Left lung (tissue), 10 donors: ENCODE results near the gene YAP1. TPM values are rescaled to one million over a fixed set of nuclear protein-coding genes. Genes with fewer than 3 reads are reported as not detected.

Experiments used
- ATAC-seq: fragments of 200-7000 bp; cut with Tn5 transposase; one replicate; pipeline ENCODE4 v1.9.1; 2020; ENCODE audit warnings: moderate library complexity
- DNase-seq, 4 donors: peaks; one replicate each; pipeline ENCODE4 v3.0.0-alpha.2; 2013 to 2020
- H3K27ac ChIP-seq, 2 donors: fragments of 200-600 bp; sonication (generic) in 1 of 2; one replicate each; pipeline versions ENCODE4 v1.5.0 to v1.8.0; 2020 to 2021
- H3K27me3 ChIP-seq, 2 donors: fragments of 200-600 bp; sonication (generic) in 1 of 2; one replicate each; pipeline versions ENCODE4 v1.5.0 to v1.8.0; 2020 to 2021
- H3K36me3 ChIP-seq, 2 donors: fragments of 200-600 bp; sonication (generic) in 1 of 2; one replicate each; pipeline versions ENCODE4 v1.5.0 to v1.8.0; 2020 to 2021
- H3K4me1 ChIP-seq, 2 donors: fragments of 200-600 bp; one replicate each; pipeline ENCODE4 v1.8.0; 2021
- H3K4me3 ChIP-seq, 2 donors: fragments of 200-600 bp; sonication (generic) in 1 of 2; one replicate each; pipeline versions ENCODE4 v1.5.0 to v1.8.0; 2020 to 2021; ENCODE audit warnings: mild to moderate bottlenecking in 1 of 2
- H3K9me3 ChIP-seq, 2 donors: fragments of 200-600 bp; sonication (generic) in 1 of 2; one replicate each; pipeline versions ENCODE4 v1.5.0 to v1.8.0; 2020 to 2021
- intact Hi-C, 2 donors: fragments of 100-400 bp; cut with DNase I; formaldehyde crosslinking; loops; one replicate each; pipeline versions ENCODE4 v1.11.2 to v1.14.2; 2022
- polyA plus RNA-seq, 6 donors: library from polyadenylated mRNA; unstranded; fragments of 120-200 nt; gene quantifications; one replicate each; pipeline ENCODE4 v1.2.1, GENCODE V29; 2013; ENCODE audit not compliant: insufficient read length in 6 of 6
- total RNA-seq, 2 donors: library from RNA; stranded (reverse); fragmentation: NEBNext Ultra II Directional; extraction: Animal tissue kit (Norgen Biotek cat#: 25700); gene quantifications; one replicate each; pipeline ENCODE4 v1.2.1, GENCODE V29; 2021
- TF ChIP-seq, protein P1 (sequence below), 2 donors: fragments of 200-600 bp; sonication (generic) in 1 of 2; IDR thresholded peaks; one replicate each; pipeline versions ENCODE4 v1.5.0 to v1.8.0; 2021; ENCODE audit warnings: antibody characterized with exemption in 2 of 2
- donor health status: DM: no; HTN: yes; CAD: no.
- donor health status: DM: no; HTN: no; CAD: no.

Gene YAP1
- total and polyA plus RNA-seq, 8 donors = 105 to 384 (median 335) TPM

DNA sequence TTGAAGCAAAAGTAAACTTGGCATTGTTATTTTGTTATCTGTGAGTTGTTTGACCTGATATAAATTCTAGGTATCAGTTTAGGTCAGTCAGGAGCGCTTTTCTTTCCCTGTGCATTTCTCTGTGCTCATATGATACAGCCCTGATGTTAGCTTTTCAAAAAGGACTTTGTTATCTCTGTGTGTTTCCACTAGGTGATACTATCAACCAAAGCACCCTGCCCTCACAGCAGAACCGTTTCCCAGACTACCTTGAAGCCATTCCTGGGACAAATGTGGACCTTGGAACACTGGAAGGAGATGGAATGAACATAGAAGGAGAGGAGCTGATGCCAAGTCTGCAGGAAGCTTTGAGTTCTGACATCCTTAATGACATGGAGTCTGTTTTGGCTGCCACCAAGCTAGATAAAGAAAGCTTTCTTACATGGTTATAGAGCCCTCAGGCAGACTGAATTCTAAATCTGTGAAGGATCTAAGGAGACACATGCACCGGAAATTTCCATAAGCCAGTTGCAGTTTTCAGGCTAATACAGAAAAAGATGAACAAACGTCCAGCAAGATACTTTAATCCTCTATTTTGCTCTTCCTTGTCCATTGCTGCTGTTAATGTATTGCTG, 119.4 kb downstream of the YAP1 start:
- TF ChIP-seq, protein P1, sequence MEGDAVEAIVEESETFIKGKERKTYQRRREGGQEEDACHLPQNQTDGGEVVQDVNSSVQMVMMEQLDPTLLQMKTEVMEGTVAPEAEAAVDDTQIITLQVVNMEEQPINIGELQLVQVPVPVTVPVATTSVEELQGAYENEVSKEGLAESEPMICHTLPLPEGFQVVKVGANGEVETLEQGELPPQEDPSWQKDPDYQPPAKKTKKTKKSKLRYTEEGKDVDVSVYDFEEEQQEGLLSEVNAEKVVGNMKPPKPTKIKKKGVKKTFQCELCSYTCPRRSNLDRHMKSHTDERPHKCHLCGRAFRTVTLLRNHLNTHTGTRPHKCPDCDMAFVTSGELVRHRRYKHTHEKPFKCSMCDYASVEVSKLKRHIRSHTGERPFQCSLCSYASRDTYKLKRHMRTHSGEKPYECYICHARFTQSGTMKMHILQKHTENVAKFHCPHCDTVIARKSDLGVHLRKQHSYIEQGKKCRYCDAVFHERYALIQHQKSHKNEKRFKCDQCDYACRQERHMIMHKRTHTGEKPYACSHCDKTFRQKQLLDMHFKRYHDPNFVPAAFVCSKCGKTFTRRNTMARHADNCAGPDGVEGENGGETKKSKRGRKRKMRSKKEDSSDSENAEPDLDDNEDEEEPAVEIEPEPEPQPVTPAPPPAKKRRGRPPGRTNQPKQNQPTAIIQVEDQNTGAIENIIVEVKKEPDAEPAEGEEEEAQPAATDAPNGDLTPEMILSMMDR (IDR thresholded peaks at IDR 0.05) = no peak
- Histone ChIP-seq H3K9me3 (no peaks in the 10 kb centered on the region), H3K4me1 (peaks cover 3 to 13% of the 10 kb centered on the region in 2 donors), H3K27ac (no peak overlapping the region), H3K36me3 (peaks cover 0 to 5% of the 10 kb centered on the region in 2 donors), H3K27me3 (no peaks in the 10 kb centered on the region), H3K4me3 (no peak overlapping the region)
- no peak for ATAC-seq
- intact Hi-C loops = no loop called here
- DNase-seq = no peak

DNA sequence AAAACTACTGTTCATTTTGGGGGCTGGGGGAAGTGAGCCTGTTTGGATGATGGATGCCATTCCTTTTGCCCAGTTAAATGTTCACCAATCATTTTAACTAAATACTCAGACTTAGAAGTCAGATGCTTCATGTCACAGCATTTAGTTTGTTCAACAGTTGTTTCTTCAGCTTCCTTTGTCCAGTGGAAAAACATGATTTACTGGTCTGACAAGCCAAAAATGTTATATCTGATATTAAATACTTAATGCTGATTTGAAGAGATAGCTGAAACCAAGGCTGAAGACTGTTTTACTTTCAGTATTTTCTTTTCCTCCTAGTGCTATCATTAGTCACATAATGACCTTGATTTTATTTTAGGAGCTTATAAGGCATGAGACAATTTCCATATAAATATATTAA, 119.9 kb downstream of the YAP1 start:
- Histone ChIP-seq H3K4me1 (peaks cover 3 to 13% of the 10 kb centered on the region in 2 donors), H3K36me3 (peaks cover 0 to 5% of the 10 kb centered on the region in 2 donors), H3K9me3 (no peaks in the 10 kb centered on the region), H3K4me3 (no peak overlapping the region), H3K27ac (no peak overlapping the region), H3K27me3 (no peaks in the 10 kb centered on the region)
- TF ChIP-seq, protein P1 (IDR thresholded peaks at IDR 0.05) = no peak
- ATAC-seq = no peak
- DNase-seq = no peak
- intact Hi-C loops = no loop called here

DNA sequence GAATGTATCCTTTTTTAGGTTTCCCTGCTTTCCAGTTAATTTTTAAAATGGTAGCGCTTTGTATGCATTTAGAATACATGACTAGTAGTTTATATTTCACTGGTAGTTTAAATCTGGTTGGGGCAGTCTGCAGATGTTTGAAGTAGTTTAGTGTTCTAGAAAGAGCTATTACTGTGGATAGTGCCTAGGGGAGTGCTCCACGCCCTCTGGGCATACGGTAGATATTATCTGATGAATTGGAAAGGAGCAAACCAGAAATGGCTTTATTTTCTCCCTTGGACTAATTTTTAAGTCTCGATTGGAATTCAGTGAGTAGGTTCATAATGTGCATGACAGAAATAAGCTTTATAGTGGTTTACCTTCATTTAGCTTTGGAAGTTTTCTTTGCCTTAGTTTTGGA, 120.7 kb downstream of the YAP1 start:
- Histone ChIP-seq H3K36me3 (peaks cover 0 to 5% of the 10 kb centered on the region in 2 donors), H3K9me3 (no peaks in the 10 kb centered on the region), H3K4me3 (no peak overlapping the region), H3K4me1 (peaks cover 3 to 10% of the 10 kb centered on the region in 2 donors), H3K27ac (no peak overlapping the region), H3K27me3 (no peaks in the 10 kb centered on the region)
- ATAC-seq (no peak), DNase-seq (no peak)
- TF ChIP-seq, protein P1 (IDR thresholded peaks at IDR 0.05) = no peak
- intact Hi-C loops = no loop called here

DNA sequence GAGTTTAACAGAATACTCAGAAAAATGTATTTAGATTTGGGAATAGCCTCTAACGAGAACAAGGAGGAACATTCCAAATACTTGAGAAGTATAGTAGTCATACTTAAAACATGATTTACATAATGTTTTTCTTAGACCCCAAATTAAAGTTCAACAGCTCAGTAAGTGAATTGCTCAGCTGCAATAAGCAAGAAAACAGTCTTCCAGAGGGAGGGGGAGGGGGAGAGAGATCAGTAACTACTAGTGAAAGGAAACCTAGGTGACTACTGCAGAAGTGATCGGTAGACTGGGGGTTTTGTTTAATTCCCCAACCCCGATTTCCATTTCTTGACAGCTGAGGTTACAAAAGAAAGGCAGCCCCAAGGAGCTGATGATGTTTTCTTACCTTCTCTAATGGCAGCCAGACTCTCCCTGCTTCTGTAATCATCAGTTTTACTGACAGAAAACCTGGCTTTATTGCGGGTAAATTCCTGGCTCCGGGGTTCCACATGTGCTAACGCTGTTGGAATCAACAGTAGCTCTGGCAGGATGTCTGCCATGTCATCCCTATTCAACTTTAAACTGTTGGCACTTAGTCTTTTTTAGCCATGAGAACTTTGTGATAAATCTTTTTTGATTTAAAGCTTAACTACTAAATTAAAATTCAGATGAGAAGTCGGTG, 124.7 kb downstream of the YAP1 start:
- Histone ChIP-seq H3K4me1 (no peaks in the 10 kb centered on the region), H3K4me3 (no peak overlapping the region), H3K9me3 (no peaks in the 10 kb centered on the region), H3K27ac (no peak overlapping the region), H3K36me3 (no peaks in the 10 kb centered on the region), H3K27me3 (no peaks in the 10 kb centered on the region)
- TF ChIP-seq, protein P1 (IDR thresholded peaks at IDR 0.05) = no peak
- intact Hi-C loops = no loop called here
- ATAC-seq (no peak), DNase-seq (no peak)

DNA sequence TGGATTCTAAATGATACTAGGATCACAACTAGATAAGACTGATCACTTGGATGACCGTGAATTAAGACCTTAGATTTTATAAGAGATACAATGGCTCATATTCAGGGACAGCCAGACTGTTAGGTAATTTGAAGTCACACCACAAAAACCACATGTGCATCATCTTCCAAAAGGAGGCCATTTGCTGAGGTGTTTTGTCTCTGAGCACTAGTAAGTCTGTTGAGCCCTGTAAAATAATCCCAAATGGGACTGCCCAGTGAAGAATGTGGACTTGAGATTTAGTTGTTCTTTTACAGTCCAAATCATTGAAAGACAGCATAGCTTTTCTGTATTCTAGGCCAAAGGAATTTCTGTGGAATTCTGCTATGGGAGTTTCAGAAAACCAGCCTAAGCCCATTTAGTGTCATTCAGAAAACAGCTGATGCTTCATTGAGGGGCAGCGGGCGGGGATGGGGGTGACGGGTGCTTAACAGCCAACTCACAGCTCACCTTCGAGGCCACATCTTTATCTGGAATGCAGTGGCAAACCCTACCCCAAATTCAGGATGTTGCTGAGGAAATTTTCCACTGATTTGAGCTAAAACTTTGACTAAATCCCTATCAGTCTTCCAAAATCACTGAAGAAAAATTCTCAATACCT, 127.0 kb downstream of the YAP1 start:
- peaks cover 0 to 2% of the 10 kb centered on the region in 2 donors for H3K4me1 ChIP-seq
- H3K27me3 ChIP-seq = no peaks in the 10 kb centered on the region
- no peak for DNase-seq
- no peaks in the 10 kb centered on the region for H3K9me3 ChIP-seq
- no peak overlapping the region for H3K4me3 ChIP-seq
- no peak overlapping the region for H3K27ac ChIP-seq
- no peaks in the 10 kb centered on the region for H3K36me3 ChIP-seq
- ATAC-seq = no peak
- intact Hi-C loops = no loop called here
- TF ChIP-seq, protein P1 (IDR thresholded peaks at IDR 0.05) = no peak
